ENCODE results near the gene RASAL1. TPM values are rescaled to one million over a fixed set of nuclear protein-coding genes. Genes with fewer than 3 reads are reported as not detected.

RASAL1 gene
- total and polyA plus RNA-seq, 2 donors (not counting 1 experiment from before 2014, with no cell fraction given): not detected

- H3K79me2 ChIP-seq (ENCODE audit: control insufficient read depth, insufficient read depth, low read length): no peaks in the 10 kb centered on the region
- H3K27me3 ChIP-seq (ENCODE audit: control insufficient read depth, insufficient read depth, low read length): no peaks in the 10 kb centered on the region
- no peak overlapping the region for H3K4me3 ChIP-seq (replicated peaks in 1 of 4; ENCODE audit: control extremely low read depth in 1 of 4, insufficient read depth in 1 of 4, low read depth in 3 of 4, low read length in 4 of 4)
- no peak overlapping the region for H3K27ac ChIP-seq (ENCODE audit: insufficient read depth, low read length)
- no peaks in the 10 kb centered on the region for H3K4me1 ChIP-seq (ENCODE audit: control insufficient read depth, extremely low read depth, insufficient read depth, low read length)
- H4K20me1 ChIP-seq (ENCODE audit: control insufficient read depth, extremely low read depth, insufficient read depth, low read length): peaks cover 2% of the 10 kb centered on the region
- no peaks in the 10 kb centered on the region for H3K9me3 ChIP-seq (ENCODE audit: control insufficient read depth, insufficient read depth, low read depth, low read length)
- no peak overlapping the region for H3K9ac ChIP-seq (ENCODE audit: insufficient read depth, low read length)
- DNase-seq (ENCODE audit: low read depth in 2 of 2): no peak
- H3K36me3 ChIP-seq (ENCODE audit: control insufficient read depth, insufficient read depth, low read length): no peaks in the 10 kb centered on the region
- no peak overlapping the region for H3K4me2 ChIP-seq (ENCODE audit: extremely low read depth, insufficient read depth, low read length)
- no peak overlapping the region for H2AFZ ChIP-seq (ENCODE audit: low read length)
- TF ChIP-seq EZH2 (IDR thresholded peaks at IDR 0.05; ENCODE audit: low read length, missing control alignments): no peak
- TF ChIP-seq, protein P1, sequence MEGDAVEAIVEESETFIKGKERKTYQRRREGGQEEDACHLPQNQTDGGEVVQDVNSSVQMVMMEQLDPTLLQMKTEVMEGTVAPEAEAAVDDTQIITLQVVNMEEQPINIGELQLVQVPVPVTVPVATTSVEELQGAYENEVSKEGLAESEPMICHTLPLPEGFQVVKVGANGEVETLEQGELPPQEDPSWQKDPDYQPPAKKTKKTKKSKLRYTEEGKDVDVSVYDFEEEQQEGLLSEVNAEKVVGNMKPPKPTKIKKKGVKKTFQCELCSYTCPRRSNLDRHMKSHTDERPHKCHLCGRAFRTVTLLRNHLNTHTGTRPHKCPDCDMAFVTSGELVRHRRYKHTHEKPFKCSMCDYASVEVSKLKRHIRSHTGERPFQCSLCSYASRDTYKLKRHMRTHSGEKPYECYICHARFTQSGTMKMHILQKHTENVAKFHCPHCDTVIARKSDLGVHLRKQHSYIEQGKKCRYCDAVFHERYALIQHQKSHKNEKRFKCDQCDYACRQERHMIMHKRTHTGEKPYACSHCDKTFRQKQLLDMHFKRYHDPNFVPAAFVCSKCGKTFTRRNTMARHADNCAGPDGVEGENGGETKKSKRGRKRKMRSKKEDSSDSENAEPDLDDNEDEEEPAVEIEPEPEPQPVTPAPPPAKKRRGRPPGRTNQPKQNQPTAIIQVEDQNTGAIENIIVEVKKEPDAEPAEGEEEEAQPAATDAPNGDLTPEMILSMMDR (conservative IDR thresholded peaks at IDR 0.05 in 1 of 2, IDR thresholded peaks at IDR 0.05 in 1 of 2; ENCODE audit: low read depth in 1 of 2, low read length in 2 of 2): no peak
Observed at GRCh38 chr12:113063396-113064350, 71.9 kb downstream of the RASAL1 start.

GRCh38 chr12:113062502-113063395 lies 72.8 kb downstream of the RASAL1 start:
- no peak overlapping the region for H2AFZ ChIP-seq (ENCODE audit: low read length)

More at GRCh38 chr12:113062502-113063395, 72.8 kb downstream of the RASAL1 start:
- DNase-seq (ENCODE audit: low read depth in 2 of 2): no peak
- Histone ChIP-seq H3K27me3 (ENCODE audit: control insufficient read depth, insufficient read depth, low read length) (no peaks in the 10 kb centered on the region), H3K9me3 (ENCODE audit: control insufficient read depth, insufficient read depth, low read depth, low read length) (no peaks in the 10 kb centered on the region), H3K4me2 (ENCODE audit: extremely low read depth, insufficient read depth, low read length) (no peak overlapping the region), H4K20me1 (ENCODE audit: control insufficient read depth, extremely low read depth, insufficient read depth, low read length) (peaks cover 2% of the 10 kb centered on the region), H3K27ac (ENCODE audit: insufficient read depth, low read length) (no peak overlapping the region), H3K4me3 (replicated peaks in 1 of 4; ENCODE audit: control extremely low read depth in 1 of 4, insufficient read depth in 1 of 4, low read depth in 3 of 4, low read length in 4 of 4) (no peak overlapping the region), H3K4me1 (ENCODE audit: control insufficient read depth, extremely low read depth, insufficient read depth, low read length) (no peaks in the 10 kb centered on the region), H3K36me3 (ENCODE audit: control insufficient read depth, insufficient read depth, low read length) (no peaks in the 10 kb centered on the region), H3K9ac (ENCODE audit: insufficient read depth, low read length) (no peak overlapping the region), H3K79me2 (ENCODE audit: control insufficient read depth, insufficient read depth, low read length) (no peaks in the 10 kb centered on the region)
- TF ChIP-seq, protein P1 (conservative IDR thresholded peaks at IDR 0.05 in 1 of 2, IDR thresholded peaks at IDR 0.05 in 1 of 2; ENCODE audit: low read depth in 1 of 2, low read length in 2 of 2): no peak
- TF ChIP-seq EZH2 (IDR thresholded peaks at IDR 0.05; ENCODE audit: low read length, missing control alignments): no peak

Data from fibroblast of lung (primary cell).